ENCODE results near the gene SCAMP3.
"Not testable (repeated sequence)": the region's sequence is repeated elsewhere in the genome, so short reads cannot be mapped to it uniquely, and the experiment has no call there.

The SCAMP3 gene

GRCh38 chr1:155226910-155227260 lies 35.3 kb downstream of the SCAMP3 start:
- DNase-seq: peak in 1 of 4 experiments; percentile 58

GRCh38 chr1:155226188-155226909 lies 35.8 kb downstream of the SCAMP3 start:
- DNase-seq: peak; percentile 39 to 92 (median 71)

DNA sequence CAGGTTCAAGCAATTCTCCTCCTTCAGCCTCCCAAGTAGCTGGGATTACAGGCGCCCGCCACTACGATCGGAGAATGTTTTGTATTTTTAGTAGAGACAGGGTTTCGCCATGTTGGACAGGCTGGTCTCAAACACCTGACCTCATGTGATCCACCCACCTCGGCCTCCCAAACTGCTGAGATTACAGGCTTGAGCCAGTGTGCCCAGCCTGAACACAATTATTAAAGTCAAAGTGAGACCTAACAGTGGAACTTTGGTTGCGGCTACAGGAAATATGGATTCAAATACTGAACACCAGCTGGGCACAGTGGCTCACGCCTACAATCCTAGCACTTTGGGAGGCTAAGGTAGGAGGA lies 36.8 kb downstream of the SCAMP3 start:
- not testable (repeated sequence) for DNase-seq

- no peak for DNase-seq
Measured at GRCh38 chr1:155223047-155223446, 39.1 kb downstream of the SCAMP3 start.

DNA sequence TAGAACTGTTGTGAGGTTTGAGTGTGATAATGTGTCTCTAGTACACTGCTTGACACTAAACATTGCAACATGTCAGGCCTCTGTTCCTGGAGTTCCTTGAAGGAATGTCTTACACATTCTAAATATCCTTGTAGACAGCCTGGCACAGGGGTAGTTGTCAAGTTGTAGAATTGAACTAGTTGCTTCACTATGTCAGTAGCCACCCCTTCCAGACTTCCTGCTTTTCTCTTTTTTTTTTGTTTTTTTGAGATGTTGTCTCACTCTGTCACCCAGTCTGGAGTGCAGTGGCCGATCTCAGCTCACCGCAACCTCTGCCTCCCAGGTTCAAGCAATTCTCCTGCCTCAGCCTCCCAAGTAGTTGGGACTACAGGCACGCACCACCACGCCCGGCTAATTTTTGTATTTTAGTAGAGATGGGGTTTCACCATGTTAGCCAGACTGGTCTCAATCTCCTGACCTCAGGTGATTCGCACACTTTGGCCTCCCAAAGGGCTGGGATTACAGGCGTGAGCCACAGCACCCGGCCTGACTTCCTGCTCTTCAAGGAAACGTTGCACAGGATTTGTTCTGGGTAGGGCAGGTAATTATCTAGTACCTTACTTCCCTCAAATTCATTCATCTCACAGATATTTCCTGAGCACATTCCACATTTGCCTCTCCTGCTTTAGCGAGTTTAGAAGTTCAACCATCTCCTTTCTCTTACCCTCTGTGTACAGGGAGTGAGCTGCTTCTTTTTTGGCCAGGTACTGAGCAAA lies 41.8 kb downstream of the SCAMP3 start:
- DNase-seq: not testable (repeated sequence)

DNA sequence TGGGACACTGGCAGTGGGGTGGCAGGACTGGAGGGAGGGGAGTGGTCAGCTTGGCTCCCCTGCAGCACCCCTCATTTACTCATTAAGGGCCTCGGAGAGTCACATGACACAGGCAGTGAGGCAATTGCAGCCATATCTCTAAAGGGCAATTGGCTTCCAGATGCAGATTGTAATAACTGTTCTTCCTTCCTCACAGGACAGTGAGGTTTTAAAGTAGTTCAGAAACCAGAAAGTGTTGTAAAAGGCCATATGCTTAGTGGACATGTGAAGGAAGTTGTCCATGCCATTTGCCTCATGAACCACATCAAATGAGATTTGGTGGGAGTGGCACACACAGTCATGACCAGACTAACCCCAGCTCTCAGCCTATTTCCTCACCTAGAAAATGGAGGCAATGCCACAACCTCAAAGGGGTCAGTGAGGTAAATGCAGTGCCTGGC lies 42.5 kb downstream of the SCAMP3 start:
- no peak for DNase-seq

- DNase-seq: no peak
Measured at GRCh38 chr1:155218854-155219591, 43.1 kb downstream of the SCAMP3 start.

DNA sequence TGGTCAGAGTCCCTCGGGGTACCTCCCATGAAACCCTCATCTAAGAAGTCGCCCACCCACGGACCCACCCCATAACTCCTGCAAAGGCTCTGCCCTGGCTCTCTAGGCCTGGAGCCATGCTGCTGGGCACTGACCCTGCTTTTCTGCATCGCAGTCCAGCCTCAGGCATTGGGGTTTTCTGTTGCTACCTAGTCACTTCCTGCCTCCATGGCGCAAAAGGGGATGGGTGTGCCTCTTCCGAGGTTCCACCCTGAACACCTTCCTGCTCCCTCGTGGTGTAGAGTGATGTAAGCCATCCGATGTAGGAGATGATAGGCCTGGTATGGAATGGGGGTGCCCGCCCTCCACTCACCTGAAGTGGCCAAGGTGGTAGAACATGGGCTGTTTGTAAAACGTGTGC lies 47.5 kb downstream of the SCAMP3 start:
- not testable (repeated sequence) for DNase-seq

DNA sequence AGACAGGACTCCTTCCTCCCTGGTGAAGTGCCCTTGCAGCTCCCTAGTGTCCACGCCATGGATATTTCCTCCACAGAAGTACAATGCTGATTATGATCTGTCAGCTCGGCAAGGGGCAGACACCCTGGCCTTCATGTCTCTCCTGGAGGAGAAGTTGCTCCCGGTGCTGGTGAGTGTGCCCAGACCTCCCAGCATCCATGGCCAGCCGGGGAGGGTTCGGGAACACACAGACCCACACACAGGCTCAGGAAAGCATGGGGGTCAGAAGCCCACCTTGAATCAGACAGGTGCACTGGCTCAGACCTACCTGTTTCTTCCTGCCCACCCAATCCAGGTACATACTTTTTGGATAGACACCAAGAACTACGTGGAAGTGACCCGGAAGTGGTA lies 50.1 kb downstream of the SCAMP3 start:
- not testable (repeated sequence) for DNase-seq

- not testable (repeated sequence) for DNase-seq
Measured at GRCh38 chr1:155211381-155212050, 50.6 kb downstream of the SCAMP3 start.

- DNase-seq: no peak
Measured at GRCh38 chr1:155210314-155211104, 51.7 kb downstream of the SCAMP3 start.

GRCh38 chr1:155209312-155209721 lies 52.8 kb downstream of the SCAMP3 start:
- no peak for DNase-seq

DNA sequence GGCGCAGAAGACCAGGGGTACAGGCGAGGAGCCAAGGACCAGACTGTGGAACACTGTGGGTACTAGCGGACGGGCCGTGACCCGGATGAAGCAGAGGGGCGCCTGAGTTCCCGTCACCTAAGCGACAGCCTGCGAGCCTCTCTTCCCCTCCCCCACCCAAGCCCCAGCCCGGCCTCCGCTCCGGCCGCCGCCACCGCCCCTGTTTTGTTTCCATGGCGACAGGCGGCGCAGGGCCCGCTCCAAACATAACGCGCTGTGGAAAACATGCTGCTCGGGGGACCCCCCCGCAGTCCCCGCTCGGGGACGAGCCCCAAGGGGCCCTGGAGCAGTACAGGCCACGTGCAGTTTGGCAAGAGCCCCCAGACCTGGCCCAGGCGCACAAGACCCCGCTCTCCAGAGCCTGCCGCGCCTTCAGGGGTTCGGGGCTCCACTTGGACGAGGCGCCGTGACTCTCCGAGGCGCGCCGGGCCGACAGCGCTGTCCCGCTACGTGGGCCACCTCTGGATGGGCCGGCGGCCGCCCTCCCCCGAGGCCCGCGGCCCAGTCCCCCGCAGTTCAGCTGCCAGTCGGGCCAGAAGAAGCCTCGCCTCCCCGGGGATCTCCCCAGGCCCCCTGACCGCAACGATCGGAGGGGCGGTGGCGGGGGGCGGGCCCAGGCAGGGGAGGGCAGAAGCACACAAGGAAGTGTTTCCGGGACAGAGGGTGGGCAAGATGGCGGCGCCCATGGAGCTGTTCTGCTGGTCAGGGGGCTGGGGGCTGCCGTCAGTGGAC lies 53.4 kb downstream of the SCAMP3 start, which contains the start of gene MTX1:
TSS of gene MTX1 (plus strand) at position 155 of the 771 bp plus-strand sequence. CDS start at position 265, 110 bp downstream.
- peak; percentile 42 to 84 (median 60) for DNase-seq

GRCh38 chr1:155207806-155208540 lies 54.2 kb downstream of the SCAMP3 start, which contains the start of gene THBS3:
TSS of gene THBS3 (minus strand) at chr1:155207897. CDS start at chr1:155207876, 21 bp downstream.
- DNase-seq: no peak

DNA sequence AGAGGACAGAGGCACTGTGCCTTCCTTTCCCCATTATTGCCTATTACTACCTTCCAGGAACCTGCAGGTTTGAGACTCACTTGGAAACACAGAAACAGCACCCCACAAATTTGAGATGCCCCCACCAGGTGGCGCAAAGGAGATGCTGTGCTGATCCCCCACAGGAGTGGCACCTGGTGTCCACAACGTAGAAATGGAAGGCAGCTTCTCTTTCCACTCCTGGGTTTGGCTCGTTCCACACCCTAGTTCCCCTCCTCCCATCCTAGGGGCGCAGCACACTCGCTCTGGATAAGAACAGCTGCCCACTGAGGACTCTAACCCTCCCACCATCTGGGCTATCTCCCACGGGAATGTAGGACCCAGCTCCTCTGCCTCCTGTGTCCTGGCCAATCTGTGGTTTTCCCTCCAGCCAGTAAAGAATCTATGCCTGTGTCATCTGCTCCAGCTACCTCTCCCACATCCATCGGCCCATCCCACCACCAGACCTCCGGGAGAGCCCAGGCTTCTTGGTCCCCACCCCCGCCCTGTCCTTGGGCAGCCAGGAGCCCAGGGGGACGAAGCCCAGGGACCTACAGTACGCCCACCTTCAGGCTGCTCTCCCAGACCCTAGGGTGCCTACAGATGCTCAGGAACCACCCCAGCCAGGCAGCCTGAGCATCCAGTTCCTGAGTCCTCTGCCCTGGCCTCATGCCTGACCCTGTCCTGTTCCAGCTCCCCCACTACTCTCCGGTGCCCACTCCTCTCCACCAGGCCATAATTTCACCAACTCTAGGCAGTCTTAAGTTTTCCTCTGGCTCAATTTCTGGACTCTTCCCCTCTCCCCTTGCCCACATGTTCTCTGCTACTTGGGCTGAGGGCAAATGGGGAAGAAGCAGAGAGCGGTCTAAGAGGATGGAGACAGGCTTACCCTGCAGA lies 55.0 kb downstream of the SCAMP3 start:
- DNase-seq: peak; percentile 69 to 89 (median 88)

Data from activated naive CD4-positive, alpha-beta T cell (primary cell).